ENCODE data around the gene FAM47E.

Gene FAM47E

DNA sequence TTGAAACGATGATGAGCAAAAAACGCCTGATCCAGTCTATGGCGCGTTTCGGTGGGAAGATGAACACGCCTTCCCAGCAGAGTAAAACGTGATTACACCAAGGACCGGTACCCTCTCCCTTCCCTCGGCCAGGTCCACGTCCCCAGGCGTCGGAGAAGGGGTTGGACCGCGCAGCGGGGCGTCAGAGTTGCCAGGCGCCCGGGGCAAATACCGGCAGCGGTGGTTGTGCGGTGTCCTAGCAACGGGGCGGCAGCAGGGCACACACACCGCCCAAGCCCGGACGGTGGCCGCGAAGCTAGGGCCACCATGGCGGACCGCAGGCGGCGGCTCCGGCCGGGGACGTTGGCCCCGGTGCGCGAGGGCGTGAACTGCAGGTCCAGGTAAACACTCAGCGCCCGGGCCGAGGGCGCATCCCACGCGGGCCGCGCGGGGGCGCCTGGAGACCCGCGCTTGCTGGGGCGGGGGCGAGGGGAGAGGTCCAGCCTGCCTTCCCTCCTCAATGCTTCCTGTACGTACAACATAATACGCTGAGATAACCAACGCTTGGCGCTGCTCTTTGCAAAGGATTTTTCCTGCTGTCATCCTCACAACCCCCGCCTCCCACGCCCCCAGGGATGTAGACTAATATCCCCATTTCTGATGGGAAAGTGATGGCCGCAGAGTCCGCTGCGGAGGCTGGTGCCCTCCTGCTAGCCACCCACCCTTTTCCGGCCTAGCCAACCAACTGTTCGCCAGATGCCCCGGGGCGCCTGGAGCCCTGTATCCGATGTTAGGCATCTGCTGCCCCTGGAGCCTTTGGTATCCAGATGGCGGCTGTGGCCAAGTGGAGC lies at the start of gene FAM47E:
TSS of gene FAM47E (plus strand) at position 281 of the 830 bp plus-strand sequence. CDS start at position 307, 26 bp downstream.
- FAIRE-seq: no peak
- DNase-seq (ENCODE audit: insufficient read length, low spot score): peak; percentile 22

GRCh38 chr4:76203541-76203940 lies 48.0 kb upstream of the FAM47E start:
- DNase-seq (ENCODE audit: insufficient read length, low spot score) (no peak), FAIRE-seq (no peak)

DNA sequence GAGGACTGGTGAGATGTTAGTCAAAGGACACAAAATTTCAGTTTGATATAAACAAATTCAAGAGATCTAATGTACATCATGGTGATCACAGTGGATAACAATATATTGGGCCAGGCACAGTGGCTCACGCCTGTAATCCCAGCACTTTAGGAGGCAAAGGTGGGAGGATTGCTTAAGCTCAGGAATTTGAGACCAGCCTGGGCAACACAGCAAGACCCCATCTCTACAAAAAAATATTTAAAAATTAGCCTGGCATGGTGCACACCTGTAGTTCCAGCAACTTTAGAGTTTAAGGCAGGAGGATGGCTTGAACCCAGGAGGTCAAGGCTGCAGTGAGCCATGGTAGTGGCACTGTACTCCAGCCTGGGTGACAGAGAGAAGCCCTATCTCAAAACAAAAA lies 46.6 kb upstream of the FAM47E start:
- FAIRE-seq (no peak), DNase-seq (ENCODE audit: insufficient read length, low spot score) (no peak)

GRCh38 chr4:76205476-76205875 lies 46.0 kb upstream of the FAM47E start:
- DNase-seq (ENCODE audit: insufficient read length, low spot score) (no peak), FAIRE-seq (no peak)

DNA sequence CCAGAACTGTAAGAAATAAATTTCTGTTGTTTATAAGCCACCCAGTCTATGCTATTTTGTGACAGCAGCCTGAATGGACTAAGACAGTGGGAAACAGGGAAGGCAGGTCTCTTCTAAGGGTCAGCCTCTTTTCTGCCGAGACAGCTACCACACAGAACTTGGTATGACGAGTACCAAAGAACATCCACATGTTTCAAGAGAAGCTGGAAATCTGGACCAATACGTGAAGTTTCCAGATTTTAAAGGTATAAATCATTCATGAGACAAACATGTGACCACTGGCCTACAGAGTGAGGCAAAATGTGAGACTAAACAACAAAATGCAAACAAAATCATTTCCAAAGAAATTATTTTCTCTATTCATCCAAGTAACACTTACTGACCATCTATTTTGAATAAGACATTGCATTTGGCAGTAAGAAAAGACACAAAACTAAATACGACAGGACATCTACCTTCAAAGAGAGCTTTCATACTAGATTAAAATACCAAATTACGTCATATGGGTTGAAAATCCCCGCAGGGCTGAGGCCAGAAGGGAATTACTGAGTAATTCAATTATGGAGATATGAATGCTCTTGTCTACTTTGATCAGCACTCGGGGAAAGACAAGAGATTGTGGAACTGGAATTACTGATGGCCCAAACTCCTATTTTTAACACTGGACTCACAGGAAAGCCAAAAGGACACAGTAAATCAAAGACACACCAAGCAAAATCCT lies 45.1 kb upstream of the FAM47E start:
- FAIRE-seq: no peak
- DNase-seq (ENCODE audit: insufficient read length, low spot score): no peak

- no peak for DNase-seq (ENCODE audit: insufficient read length, low spot score)
- no peak for FAIRE-seq
These were observed 44.0 kb upstream of the FAM47E start for GRCh38 chr4:76207549-76207948.

DNA sequence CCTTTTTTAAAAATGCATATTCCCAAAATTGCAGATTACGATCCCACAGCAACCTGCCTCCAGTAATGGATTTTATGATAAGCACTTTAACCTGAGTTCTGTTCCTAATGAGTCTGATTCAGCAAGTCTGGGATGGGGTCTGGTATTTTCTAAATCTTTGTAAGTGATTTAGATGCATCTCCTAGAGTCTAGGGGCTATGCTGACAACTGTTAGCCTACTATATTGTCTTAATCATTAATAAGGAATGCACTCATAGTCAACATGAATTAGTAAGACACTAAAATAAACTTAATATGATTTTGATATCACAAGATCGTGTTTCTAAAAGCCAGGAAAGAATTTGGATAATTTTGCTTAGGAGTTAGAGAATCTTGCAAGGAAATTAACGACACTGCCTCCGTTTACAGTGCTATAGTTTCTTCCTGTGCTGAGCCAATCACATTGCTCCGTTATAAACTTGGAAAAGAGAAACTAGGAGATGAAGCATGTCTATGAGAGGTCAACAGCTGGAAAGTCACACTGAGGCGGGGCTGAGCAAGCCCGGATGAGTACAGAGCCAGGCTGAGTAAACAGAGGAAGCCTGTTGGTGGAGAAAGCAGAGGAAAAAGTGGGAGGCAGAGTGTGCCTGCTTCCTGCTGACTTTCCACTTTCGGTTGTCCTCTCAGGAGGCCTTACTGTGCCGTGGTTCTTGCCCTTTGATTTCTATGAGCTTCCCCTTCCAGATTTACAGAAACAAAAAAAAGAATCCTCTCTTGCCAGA lies 43.3 kb upstream of the FAM47E start:
- FAIRE-seq: no peak
- no peak for DNase-seq (ENCODE audit: insufficient read length, low spot score)

GRCh38 chr4:76209881-76210280 lies 41.6 kb upstream of the FAM47E start:
- DNase-seq (ENCODE audit: insufficient read length, low spot score) (no peak), FAIRE-seq (no peak)

DNA sequence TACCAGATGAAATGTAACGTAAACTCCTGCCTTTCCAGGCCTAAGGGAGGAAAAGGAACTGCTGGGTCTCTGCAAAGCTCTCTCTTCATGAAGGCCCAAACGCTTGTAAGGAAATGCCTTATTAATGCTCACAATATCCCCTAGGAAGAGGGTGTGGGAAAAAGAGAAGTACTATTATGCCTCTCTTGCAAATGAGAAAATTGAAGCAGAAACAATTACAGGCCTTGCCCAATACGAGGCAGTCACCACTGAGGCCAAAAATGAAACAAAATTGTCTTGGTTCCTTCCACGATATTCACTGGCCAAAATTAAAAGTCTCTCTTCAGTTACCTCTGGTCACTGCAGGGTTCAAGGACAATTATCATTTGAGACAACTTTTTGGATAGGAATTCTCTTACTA lies 41.1 kb upstream of the FAM47E start:
- FAIRE-seq: no peak
- no peak for DNase-seq (ENCODE audit: insufficient read length, low spot score)

- FAIRE-seq (no peak), DNase-seq (ENCODE audit: insufficient read length, low spot score) (no peak)
These were observed 39.5 kb upstream of the FAM47E start for GRCh38 chr4:76211769-76212708.

DNA sequence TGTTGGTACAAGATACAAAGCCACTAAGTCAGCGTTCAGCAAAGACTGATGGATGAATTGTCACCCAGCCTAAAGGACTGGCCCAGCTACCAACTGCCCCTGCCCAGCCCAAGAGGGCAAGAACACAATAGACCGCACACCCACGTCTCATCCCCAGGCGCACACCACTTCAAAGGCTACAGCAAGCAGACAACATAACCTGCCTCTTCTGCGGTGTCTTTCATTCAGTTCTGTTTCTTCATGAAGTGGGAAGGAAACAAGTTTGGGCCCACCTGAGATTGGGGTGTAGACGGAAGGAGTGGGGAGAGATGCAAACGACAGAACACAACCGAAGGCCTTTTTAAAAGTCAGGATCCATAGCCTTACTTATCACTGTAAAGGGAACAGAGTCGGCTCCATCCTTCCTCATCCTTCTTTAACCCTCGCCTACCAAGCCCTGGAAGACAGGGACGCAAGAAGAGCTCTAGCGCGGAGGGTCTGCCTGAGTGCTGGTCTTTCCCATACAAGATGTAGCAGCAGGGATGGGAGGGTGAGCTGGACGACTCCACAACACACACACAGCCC lies 38.6 kb upstream of the FAM47E start:
- peak; percentile 82 for FAIRE-seq
- DNase-seq (ENCODE audit: insufficient read length, low spot score): no peak

DNA sequence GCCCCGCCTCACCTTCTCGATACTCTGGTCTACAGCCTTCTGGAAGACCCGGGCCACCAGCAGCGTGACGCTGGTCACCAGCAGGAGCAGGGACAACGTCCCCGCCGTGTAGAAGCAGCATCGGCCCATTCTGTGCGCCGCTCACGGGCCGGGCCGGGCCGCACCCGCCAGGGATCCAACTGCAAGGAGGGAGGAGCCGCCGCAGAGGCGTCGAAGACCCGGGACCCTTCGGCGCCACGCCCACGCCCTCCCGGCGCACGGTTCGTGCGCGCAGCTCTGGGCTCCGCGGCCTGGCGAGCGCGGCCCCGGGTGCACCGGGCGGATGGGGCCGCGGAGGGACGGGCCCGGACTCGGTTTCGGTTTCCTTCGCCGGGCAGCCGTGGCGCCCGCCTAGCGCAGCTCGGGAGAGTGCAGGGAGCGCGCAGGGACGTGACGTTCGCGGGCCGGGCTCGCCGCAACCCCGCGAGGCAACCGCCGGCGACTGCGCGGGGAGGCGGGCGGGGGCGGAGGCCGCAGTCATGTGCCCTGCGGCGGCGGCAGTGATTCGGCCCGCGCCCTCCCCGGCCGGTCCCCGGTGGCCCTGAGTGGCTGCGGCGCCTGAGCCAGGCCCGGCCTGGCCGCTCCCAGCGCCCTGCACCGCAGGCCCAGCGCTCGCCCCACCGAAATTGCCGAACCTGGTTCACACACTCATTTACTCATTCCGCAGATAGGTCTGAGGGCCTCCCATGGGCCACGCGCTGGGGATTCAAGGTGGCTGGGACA lies 37.9 kb upstream of the FAM47E start, which contains the start of gene SCARB2:
TSS of gene SCARB2 (minus strand) at position 410 of the 762 bp plus-strand sequence. CDS start at position 129, 281 bp downstream.
- FAIRE-seq (no peak), DNase-seq (ENCODE audit: insufficient read length, low spot score) (peak; percentile 55)

DNA sequence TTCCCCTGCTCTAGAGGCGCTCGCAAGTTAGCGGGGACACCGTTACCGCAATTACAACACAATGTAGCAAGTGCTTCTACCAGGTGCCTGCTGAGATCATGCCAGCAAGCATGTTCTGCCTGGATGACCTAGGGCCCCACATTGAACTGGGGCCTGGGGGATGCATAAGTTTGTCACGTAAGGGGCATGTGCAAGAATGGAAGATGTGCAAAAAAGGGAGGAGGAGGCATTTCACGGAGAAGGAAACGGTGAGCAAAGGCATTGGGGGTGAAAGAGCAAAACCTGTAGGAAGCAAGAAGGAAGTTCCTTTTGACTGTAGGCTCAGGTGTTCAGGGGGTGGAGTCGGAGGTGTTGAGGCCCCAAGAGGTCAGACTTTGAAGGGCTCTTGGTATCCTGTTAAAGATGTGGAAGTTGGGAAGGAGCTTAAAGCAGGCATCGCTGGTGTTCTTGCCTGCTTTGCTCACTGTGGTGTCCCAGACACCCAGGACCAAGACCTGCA lies 37.3 kb upstream of the FAM47E start:
- peak; percentile 52 for FAIRE-seq
- DNase-seq (ENCODE audit: insufficient read length, low spot score): no peak

DNA sequence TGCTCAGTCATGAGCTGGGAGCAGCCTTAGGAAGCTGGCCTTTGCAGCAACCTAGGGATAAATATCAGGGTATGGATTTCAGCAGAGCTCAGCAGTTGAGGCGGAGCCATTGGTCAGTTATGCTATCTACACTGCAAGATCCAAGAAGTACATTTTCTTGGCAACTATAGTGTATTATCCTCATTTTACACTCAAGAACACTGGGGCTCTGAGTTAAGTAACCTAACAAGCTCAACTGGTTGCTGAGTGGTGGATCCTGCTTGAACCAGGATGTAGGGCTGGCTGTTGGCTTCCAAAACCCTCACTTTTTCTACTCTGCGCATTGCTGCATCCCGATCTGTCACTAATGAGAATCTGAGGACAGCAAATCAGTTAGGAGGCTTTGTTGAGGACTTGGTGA lies 36.4 kb upstream of the FAM47E start:
- no peak for FAIRE-seq
- DNase-seq (ENCODE audit: insufficient read length, low spot score): no peak

DNA sequence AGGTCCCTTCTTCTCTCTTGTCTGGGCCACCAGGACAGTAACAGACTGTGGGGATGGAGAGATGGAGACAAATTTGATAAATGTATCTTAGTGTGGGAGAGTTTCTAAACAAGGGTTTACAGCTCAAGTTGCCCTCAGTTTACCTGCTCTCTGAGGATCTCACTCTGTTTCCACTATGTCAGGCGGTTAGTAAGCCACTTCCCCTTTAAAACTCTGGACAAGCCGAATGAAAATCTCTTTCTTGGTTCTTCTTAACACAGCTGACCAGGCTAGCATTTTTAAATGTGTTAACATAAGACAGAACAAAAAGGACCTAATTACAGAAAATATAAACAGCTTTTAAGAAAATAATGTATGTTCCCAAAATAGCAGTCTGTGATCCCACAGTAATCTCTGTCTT lies 35.0 kb upstream of the FAM47E start:
- no peak for DNase-seq (ENCODE audit: insufficient read length, low spot score)
- no peak for FAIRE-seq

DNA sequence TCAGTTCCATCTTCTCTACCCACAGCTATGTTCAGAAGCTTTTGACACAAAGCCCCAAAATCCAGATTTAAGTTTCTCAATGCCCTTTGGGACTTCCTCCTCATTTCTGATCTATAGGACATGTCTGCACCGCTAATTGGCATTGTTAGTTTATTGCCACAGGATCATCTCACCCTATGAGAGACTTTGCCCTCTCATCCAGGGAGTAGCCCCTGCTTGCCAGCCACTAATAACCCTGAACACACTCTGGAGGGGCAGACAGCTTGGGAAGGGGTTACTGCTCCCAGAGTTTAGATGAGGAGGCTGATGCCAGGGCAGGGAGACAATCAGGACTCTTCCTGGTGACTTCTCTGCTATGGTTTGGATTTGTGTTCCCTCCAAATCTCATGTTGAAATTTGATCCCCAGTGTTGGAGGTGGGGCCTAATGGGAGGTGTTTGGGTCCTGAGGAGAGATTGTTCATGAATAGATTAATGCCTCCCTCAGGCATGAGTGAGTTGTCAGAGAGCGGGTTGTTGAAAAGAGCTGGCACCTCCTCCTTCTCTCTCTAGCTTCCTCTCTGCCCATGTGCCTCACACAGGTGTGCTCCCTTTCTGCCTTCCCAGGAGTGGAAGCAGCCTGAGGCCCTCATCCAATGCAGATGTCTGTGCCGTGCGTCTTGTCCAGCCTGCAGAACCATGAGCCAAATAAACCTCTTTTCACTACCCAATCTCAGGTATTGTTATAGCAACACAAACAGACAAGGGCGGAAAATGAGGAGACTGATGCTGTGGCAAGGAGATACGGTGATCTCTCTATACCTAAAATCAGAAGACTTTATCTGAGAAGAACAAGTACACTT lies 34.3 kb upstream of the FAM47E start:
- FAIRE-seq (no peak), DNase-seq (ENCODE audit: insufficient read length, low spot score) (no peak)

- DNase-seq (ENCODE audit: insufficient read length, low spot score): no peak
- FAIRE-seq: no peak
These were observed 32.0 kb upstream of the FAM47E start for GRCh38 chr4:76219299-76220055.
